ENCODE data around the gene CALN1.

Gene CALN1

DNA sequence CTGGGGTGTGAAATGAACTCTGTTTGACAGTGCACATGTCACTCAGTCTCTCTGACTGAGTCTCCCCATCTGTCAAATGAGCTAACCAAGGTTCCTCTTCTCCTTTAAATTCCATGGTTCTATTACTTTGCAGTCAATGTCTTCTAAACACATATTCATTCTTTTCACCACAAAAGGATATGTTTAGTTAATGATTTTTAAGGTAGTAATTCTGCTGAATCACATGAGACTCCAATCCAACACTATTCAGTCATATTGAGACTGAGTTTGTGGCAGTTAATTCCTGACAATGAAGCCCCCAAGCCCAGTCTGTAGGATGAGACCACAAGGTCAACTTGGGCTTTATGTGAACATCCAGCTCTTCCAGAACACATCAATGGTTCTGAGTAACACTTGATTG is 85.3 kb downstream of the CALN1 start:
- no peak for TF ChIP-seq EZH2phosphoT487 (IDR thresholded peaks at IDR 0.05; ENCODE audit: low read depth)
- TF ChIP-seq, protein P1, sequence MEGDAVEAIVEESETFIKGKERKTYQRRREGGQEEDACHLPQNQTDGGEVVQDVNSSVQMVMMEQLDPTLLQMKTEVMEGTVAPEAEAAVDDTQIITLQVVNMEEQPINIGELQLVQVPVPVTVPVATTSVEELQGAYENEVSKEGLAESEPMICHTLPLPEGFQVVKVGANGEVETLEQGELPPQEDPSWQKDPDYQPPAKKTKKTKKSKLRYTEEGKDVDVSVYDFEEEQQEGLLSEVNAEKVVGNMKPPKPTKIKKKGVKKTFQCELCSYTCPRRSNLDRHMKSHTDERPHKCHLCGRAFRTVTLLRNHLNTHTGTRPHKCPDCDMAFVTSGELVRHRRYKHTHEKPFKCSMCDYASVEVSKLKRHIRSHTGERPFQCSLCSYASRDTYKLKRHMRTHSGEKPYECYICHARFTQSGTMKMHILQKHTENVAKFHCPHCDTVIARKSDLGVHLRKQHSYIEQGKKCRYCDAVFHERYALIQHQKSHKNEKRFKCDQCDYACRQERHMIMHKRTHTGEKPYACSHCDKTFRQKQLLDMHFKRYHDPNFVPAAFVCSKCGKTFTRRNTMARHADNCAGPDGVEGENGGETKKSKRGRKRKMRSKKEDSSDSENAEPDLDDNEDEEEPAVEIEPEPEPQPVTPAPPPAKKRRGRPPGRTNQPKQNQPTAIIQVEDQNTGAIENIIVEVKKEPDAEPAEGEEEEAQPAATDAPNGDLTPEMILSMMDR (IDR thresholded peaks at IDR 0.05; ENCODE audit: low read depth, low read length), result no peak
- Histone ChIP-seq H3K4me3 (ENCODE audit: low read length) (no peak overlapping the region), H3K27me3 (ENCODE audit: low read depth, low read length) (no peaks in the 10 kb centered on the region), H3K27ac (ENCODE audit: low read length) (no peak overlapping the region), H4K20me1 (ENCODE audit: insufficient read depth, low read length) (no peaks in the 10 kb centered on the region), H3K79me2 (ENCODE audit: low read length) (no peaks in the 10 kb centered on the region), H3K9ac (ENCODE audit: low read length) (no peak overlapping the region), H3K9me3 (ENCODE audit: insufficient read depth, low read length) (no peaks in the 10 kb centered on the region), H2AFZ (ENCODE audit: low read depth, low read length) (no peak overlapping the region), H3K36me3 (replicated peaks; ENCODE audit: low read depth, low read length) (no peaks in the 10 kb centered on the region), H3K4me1 (ENCODE audit: low read length) (no peaks in the 10 kb centered on the region), H3K4me2 (ENCODE audit: low read length) (no peak overlapping the region)

DNA sequence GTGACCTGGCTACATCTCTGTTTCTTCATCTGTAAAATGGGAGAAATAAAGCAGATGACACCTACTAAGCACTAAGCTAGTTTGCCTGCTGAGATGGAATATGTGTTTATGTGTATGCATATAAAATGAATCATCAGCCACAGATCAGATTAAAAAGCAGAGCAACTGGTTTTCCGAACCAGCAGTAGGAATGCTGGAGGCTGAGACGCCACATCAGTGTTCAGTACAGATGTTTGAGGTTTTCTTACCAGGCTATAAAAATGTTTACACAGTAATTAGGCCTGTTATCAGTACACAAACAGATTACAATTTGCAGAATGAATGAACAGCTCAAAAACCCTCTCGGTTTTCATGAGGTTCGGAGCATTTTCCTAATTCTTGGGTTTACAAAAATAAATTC is 85.8 kb downstream of the CALN1 start:
- no peaks in the 10 kb centered on the region for H3K36me3 ChIP-seq (replicated peaks; ENCODE audit: low read depth, low read length)
- H3K9me3 ChIP-seq (ENCODE audit: insufficient read depth, low read length), result no peaks in the 10 kb centered on the region
- no peaks in the 10 kb centered on the region for H3K27me3 ChIP-seq (ENCODE audit: low read depth, low read length)
- H2AFZ ChIP-seq (ENCODE audit: low read depth, low read length), result no peak overlapping the region
- no peak overlapping the region for H3K4me2 ChIP-seq (ENCODE audit: low read length)
- H3K79me2 ChIP-seq (ENCODE audit: low read length), result no peaks in the 10 kb centered on the region
- H4K20me1 ChIP-seq (ENCODE audit: insufficient read depth, low read length), result no peaks in the 10 kb centered on the region
- no peak overlapping the region for H3K4me3 ChIP-seq (ENCODE audit: low read length)
- no peaks in the 10 kb centered on the region for H3K4me1 ChIP-seq (ENCODE audit: low read length)
- H3K9ac ChIP-seq (ENCODE audit: low read length), result no peak overlapping the region
- TF ChIP-seq, protein P1 (IDR thresholded peaks at IDR 0.05; ENCODE audit: low read depth, low read length), result no peak
- no peak for TF ChIP-seq EZH2phosphoT487 (IDR thresholded peaks at IDR 0.05; ENCODE audit: low read depth)
- H3K27ac ChIP-seq (ENCODE audit: low read length), result no peak overlapping the region

DNA sequence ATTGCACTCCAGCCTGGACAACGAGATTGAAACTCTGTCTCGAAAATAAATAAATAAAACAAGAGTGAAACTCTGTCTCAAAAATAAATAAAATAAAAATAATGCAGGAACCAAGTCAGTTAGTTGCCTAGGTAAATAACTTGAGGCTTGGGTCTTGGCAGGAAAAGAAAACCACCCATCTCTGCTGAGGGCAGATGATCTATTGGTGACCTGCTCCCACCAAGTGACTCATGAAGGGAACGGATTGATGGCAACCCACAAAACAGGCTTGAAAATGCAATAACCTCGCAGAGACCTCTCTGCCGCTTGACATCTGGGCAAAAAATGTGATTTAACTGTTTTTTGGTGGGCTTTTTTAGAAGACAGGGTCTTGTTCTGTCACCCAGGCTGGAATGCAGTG is 86.6 kb downstream of the CALN1 start:
- Histone ChIP-seq H3K4me2 (ENCODE audit: low read length) (no peak overlapping the region), H3K79me2 (ENCODE audit: low read length) (no peaks in the 10 kb centered on the region), H3K36me3 (replicated peaks; ENCODE audit: low read depth, low read length) (no peaks in the 10 kb centered on the region), H2AFZ (ENCODE audit: low read depth, low read length) (no peak overlapping the region), H3K4me1 (ENCODE audit: low read length) (no peaks in the 10 kb centered on the region), H3K27me3 (ENCODE audit: low read depth, low read length) (no peaks in the 10 kb centered on the region), H4K20me1 (ENCODE audit: insufficient read depth, low read length) (no peaks in the 10 kb centered on the region), H3K4me3 (ENCODE audit: low read length) (no peak overlapping the region), H3K9ac (ENCODE audit: low read length) (no peak overlapping the region), H3K9me3 (ENCODE audit: insufficient read depth, low read length) (no peaks in the 10 kb centered on the region), H3K27ac (ENCODE audit: low read length) (no peak overlapping the region)
- no peak for TF ChIP-seq EZH2phosphoT487 (IDR thresholded peaks at IDR 0.05; ENCODE audit: low read depth)
- TF ChIP-seq, protein P1 (IDR thresholded peaks at IDR 0.05; ENCODE audit: low read depth, low read length), result no peak

DNA sequence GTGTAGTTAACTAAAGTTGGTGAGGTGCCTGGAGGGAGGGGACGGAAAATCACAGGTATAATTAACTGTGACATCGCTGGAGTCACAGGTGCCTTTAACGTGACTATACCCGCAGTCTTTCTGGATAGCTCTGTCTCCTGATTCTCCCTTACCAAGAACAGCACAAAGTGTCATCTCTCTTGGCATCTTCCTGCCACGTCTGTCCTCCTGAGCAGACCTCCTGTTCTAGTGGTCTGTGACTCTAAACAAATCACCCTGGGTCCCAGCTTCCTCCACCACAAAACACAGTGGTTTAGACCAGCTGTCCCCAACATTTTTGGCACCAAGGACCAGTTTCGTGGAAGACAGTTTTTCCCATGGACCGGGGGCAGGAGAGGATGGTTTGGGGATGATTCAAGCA is 90.5 kb downstream of the CALN1 start:
- Histone ChIP-seq H4K20me1 (ENCODE audit: insufficient read depth, low read length) (no peaks in the 10 kb centered on the region), H3K9me3 (ENCODE audit: insufficient read depth, low read length) (no peaks in the 10 kb centered on the region), H3K4me1 (ENCODE audit: low read length) (no peaks in the 10 kb centered on the region), H3K27me3 (ENCODE audit: low read depth, low read length) (no peaks in the 10 kb centered on the region), H3K36me3 (replicated peaks; ENCODE audit: low read depth, low read length) (no peaks in the 10 kb centered on the region), H3K27ac (ENCODE audit: low read length) (no peak overlapping the region), H2AFZ (ENCODE audit: low read depth, low read length) (no peak overlapping the region), H3K79me2 (ENCODE audit: low read length) (no peaks in the 10 kb centered on the region), H3K4me2 (ENCODE audit: low read length) (no peak overlapping the region), H3K9ac (ENCODE audit: low read length) (no peak overlapping the region), H3K4me3 (ENCODE audit: low read length) (no peak overlapping the region)
- TF ChIP-seq, protein P1 (IDR thresholded peaks at IDR 0.05; ENCODE audit: low read depth, low read length), result no peak
- TF ChIP-seq EZH2phosphoT487 (IDR thresholded peaks at IDR 0.05; ENCODE audit: low read depth), result no peak
